Natural killer cell (primary cell): ENCODE results near the gene MEAF6. TPM values are rescaled to one million over a fixed set of nuclear protein-coding genes. Genes with fewer than 3 reads are reported as not detected.

ENCODE experiments used
- ATAC-seq, 3 donors: fragments of 150-1000 bp in 2 of 3; fragments of 200-7000 bp in 1 of 3; cut with Tn5 transposase; 1 replicate in 1 of 3; 2 replicates in 2 of 3; pipeline ENCODE4 v1.10.0; 2021; ENCODE audit warnings: mild to moderate bottlenecking in 2 of 3, moderate library complexity in 2 of 3
- DNase-seq, 2 donors: peaks; one replicate each; pipeline versions ENCODE4 v3.0.0 to v3.0.0-alpha.2; 2013 to 2021; ENCODE audit warnings: mixed read lengths in 1 of 2
- H3K27ac ChIP-seq: one replicate; pipeline ENCODE4 v1.5.1; 2013; ENCODE audit warnings: mild to moderate bottlenecking, low read length
- H3K27me3 ChIP-seq: one replicate; pipeline ENCODE4 v1.6.1; 2013; ENCODE audit warnings: low read length; ENCODE audit not compliant: control insufficient read depth, insufficient read depth
- H3K36me3 ChIP-seq: one replicate; pipeline ENCODE4 v1.6.1; 2013; ENCODE audit warnings: low read length; ENCODE audit not compliant: control insufficient read depth, insufficient read depth
- H3K4me1 ChIP-seq: one replicate; pipeline ENCODE4 v1.6.1; 2013; ENCODE audit warnings: low read length; ENCODE audit not compliant: control insufficient read depth, insufficient read depth
- H3K4me3 ChIP-seq: one replicate; pipeline ENCODE4 v1.5.1; 2013; ENCODE audit warnings: low read length
- H3K9me3 ChIP-seq: one replicate; pipeline ENCODE4 v1.6.1; 2013; ENCODE audit warnings: low read length; ENCODE audit not compliant: control insufficient read depth, insufficient read depth
- H3K27ac Mint-ChIP-seq, 2 donors: one replicate each; pipeline ENCODE4 v1.8.0; 2022; ENCODE audit warnings: mild to moderate bottlenecking in 2 of 2, mixed read lengths in 2 of 2, moderate library complexity in 1 of 2
- H3K27me3 Mint-ChIP-seq, 2 donors: one replicate each; pipeline ENCODE4 v1.8.0; 2022; ENCODE audit warnings: low read depth in 2 of 2, mixed read lengths in 2 of 2
- H3K36me3 Mint-ChIP-seq: one replicate; pipeline ENCODE4 v1.8.0; 2022; ENCODE audit warnings: mixed read lengths
- H3K4me1 Mint-ChIP-seq, 2 donors: one replicate each; pipeline ENCODE4 v1.8.0; 2022; ENCODE audit warnings: mixed read lengths in 2 of 2
- H3K4me3 Mint-ChIP-seq: one replicate; pipeline ENCODE4 v1.8.0; 2022; ENCODE audit warnings: mild to moderate bottlenecking, moderate library complexity, mixed read lengths
- H3K9me3 Mint-ChIP-seq, 2 donors: one replicate each; pipeline ENCODE4 v1.8.0; 2022; ENCODE audit warnings: mixed read lengths in 2 of 2
- CTCF ChIP-seq: fragments of 200-600 bp; IDR thresholded peaks from one replicate; pipeline ENCODE4 v1.8.0; 2022; ENCODE audit warnings: antibody characterized with exemption
- WGBS: methylation state at CpG from one replicate; pipeline ENCODE4 v1.1.7; 2013; ENCODE audit warnings: missing lambda C conversion rate; ENCODE audit not compliant: insufficient coverage; 5-methylcytosine and 5-hydroxymethylcytosine counted together
- intact Hi-C: fragments of 100-400 bp; cut with micrococcal nuclease; formaldehyde crosslinking; loops from one replicate; pipeline ENCODE4 v1.14.2; 2022
- total RNA-seq, 4 donors: library from RNA; stranded (reverse); fragments of 120-200 nt in 1 of 4; gene quantifications; one replicate each; pipeline versions ENCODE4 v1.2.3 to v1.2.4, GENCODE V29; 2013 to 2022

Gene MEAF6
- total RNA-seq, 3 donors from 2014 or later (not counting 1 experiment from before 2014, with no cell fraction given): 63.9 to 78.7 (median 69.0) TPM

GRCh38 chr1:37557402-37557801 lies 42.8 kb upstream of the MEAF6 start:
- H3K27ac Mint-ChIP-seq: no peak overlapping the region
- DNase-seq: no peak

GRCh38 chr1:37556712-37557196 lies 42.2 kb upstream of the MEAF6 start, which contains the start of gene DNALI1:
Gene DNALI1 (plus strand): TSS chr1:37556940. CDS start chr1:37556995, 55 bp downstream.
- H3K9me3 ChIP-seq: no peaks in the 10 kb centered on the region
- 45% methylated on average over 31 of the region's 31 CpGs for WGBS
- peaks cover 25% of the 10 kb centered on the region in 2 donors for H3K4me1 Mint-ChIP-seq
- H3K27ac Mint-ChIP-seq: no peak within 1 kb of the TSS
- intact Hi-C loops: no loop called here
- no peak for ATAC-seq
- peaks cover 15% of the 10 kb centered on the region for H3K4me1 ChIP-seq
- no peaks in the 10 kb centered on the region for H3K27me3 ChIP-seq
- TF ChIP-seq CTCF: no peak
- H3K27me3 Mint-ChIP-seq: peaks cover 0 to 2% of the 10 kb centered on the region in 2 donors
- no peak within 1 kb of the TSS for H3K27ac ChIP-seq
- no peaks in the 10 kb centered on the region for H3K36me3 Mint-ChIP-seq
- H3K36me3 ChIP-seq: peaks cover 4% of the 10 kb centered on the region
- no peak within 1 kb of the TSS for H3K4me3 ChIP-seq
- no peaks in the 10 kb centered on the region for H3K9me3 Mint-ChIP-seq
- no peak within 1 kb of the TSS for H3K4me3 Mint-ChIP-seq
- DNase-seq: peak in 1 of 2 donors; percentile 38

More at GRCh38 chr1:37557402-37557801, 42.8 kb upstream of the MEAF6 start:
- ATAC-seq: no peak
- H3K36me3 Mint-ChIP-seq: no peaks in the 10 kb centered on the region
- no peaks in the 10 kb centered on the region for H3K9me3 Mint-ChIP-seq
- Histone ChIP-seq H3K27me3 (no peaks in the 10 kb centered on the region), H3K9me3 (no peaks in the 10 kb centered on the region), H3K27ac (no peak overlapping the region), H3K4me1 (peaks cover 15% of the 10 kb centered on the region), H3K36me3 (no peaks in the 10 kb centered on the region), H3K4me3 (no peak overlapping the region)
- no peak for TF ChIP-seq CTCF
- peaks cover 18 to 20% of the 10 kb centered on the region in 2 donors for H3K4me1 Mint-ChIP-seq
- 76% methylated on average over 2 of the region's 3 CpGs for WGBS
- H3K4me3 Mint-ChIP-seq: no peak overlapping the region
- H3K27me3 Mint-ChIP-seq: peaks cover 0 to 2% of the 10 kb centered on the region in 2 donors
- intact Hi-C loops: no loop called here

GRCh38 chr1:37553927-37554808 lies 39.6 kb upstream of the MEAF6 start, which contains the start of gene SNIP1:
Gene SNIP1 (minus strand): TSS chr1:37554293. CDS start chr1:37554229, 64 bp downstream.
- Histone ChIP-seq H3K27ac (peak within 1 kb of the TSS; percentile 84), H3K4me3 (peak within 1 kb of the TSS; percentile 81)

More at GRCh38 chr1:37553927-37554808, 39.6 kb upstream of the MEAF6 start, which contains the start of gene SNIP1:
- intact Hi-C loops: loop anchor here (2.0 to 5.0 kb wide), 2 partner anchors 39 to 43 kb away; partner anchors contain the start of genes GNL2 and MEAF6
- H3K4me3 Mint-ChIP-seq: peak within 1 kb of the TSS; percentile 99
- peak within 1 kb of the TSS; percentile 93 to 98 for H3K27ac Mint-ChIP-seq
- Histone ChIP-seq H3K4me1 (peaks cover 15% of the 10 kb centered on the region), H3K9me3 (no peaks in the 10 kb centered on the region), H3K36me3 (peaks cover 4% of the 10 kb centered on the region), H3K27me3 (no peaks in the 10 kb centered on the region)
- H3K27me3 Mint-ChIP-seq: peaks cover 0 to 2% of the 10 kb centered on the region in 2 donors
- no peaks in the 10 kb centered on the region for H3K36me3 Mint-ChIP-seq
- H3K9me3 Mint-ChIP-seq: no peaks in the 10 kb centered on the region
- ATAC-seq: peak; percentile 94 to 99 (median 94)
- WGBS: 13% methylated on average over 53 of the region's 54 CpGs
- DNase-seq: peak; percentile 85 to 96
- TF ChIP-seq CTCF: no peak
- H3K4me1 Mint-ChIP-seq: peaks cover 38 to 45% of the 10 kb centered on the region in 2 donors
